Measurements from ENCODE around the gene CLEC7A.
A peak's percentile ranks its signal among the peaks of the same experiment; 100 is the strongest.

GRCh38 chr12:10140001-10140400 is 10.0 kb upstream of the CLEC7A start:
- TF ChIP-seq, protein P1, sequence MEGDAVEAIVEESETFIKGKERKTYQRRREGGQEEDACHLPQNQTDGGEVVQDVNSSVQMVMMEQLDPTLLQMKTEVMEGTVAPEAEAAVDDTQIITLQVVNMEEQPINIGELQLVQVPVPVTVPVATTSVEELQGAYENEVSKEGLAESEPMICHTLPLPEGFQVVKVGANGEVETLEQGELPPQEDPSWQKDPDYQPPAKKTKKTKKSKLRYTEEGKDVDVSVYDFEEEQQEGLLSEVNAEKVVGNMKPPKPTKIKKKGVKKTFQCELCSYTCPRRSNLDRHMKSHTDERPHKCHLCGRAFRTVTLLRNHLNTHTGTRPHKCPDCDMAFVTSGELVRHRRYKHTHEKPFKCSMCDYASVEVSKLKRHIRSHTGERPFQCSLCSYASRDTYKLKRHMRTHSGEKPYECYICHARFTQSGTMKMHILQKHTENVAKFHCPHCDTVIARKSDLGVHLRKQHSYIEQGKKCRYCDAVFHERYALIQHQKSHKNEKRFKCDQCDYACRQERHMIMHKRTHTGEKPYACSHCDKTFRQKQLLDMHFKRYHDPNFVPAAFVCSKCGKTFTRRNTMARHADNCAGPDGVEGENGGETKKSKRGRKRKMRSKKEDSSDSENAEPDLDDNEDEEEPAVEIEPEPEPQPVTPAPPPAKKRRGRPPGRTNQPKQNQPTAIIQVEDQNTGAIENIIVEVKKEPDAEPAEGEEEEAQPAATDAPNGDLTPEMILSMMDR (IDR thresholded peaks at IDR 0.05; ENCODE audit: insufficient read depth, low read length), result peak; percentile 13
- TF ChIP-seq POLR2AphosphoS5 (IDR thresholded peaks at IDR 0.05; ENCODE audit: low read depth) (no peak), REST (IDR thresholded peaks at IDR 0.05; ENCODE audit: insufficient replicate concordance, low read depth) (no peak)
